GM19238 (cell line): ENCODE results near the gene MAP3K4.

Experiments used
- DNase-seq: peaks from one replicate; pipeline ENCODE4 v3.0.0; 2011; ENCODE audit warnings: low spot score; ENCODE audit not compliant: insufficient read length

Gene MAP3K4

DNA sequence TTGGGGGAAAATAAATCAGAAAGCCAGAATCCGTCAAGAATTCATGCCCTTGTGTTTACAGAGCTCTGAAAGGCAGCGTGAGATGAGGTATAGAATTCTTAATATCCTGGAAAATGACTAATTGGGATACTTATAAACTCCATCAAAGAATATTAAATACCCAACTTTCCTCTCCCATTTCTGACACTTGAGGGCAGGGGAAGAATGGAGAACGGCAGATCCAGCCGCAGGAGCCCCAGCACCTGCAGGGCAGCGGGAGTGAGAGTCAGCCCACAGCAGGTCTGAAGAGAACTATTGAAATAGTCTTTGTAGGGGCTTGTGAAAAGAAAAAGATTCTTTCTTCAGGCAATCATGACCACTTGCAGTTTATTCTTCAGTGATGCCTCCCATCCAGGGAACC, 175.1 kb downstream of the MAP3K4 start:
- no peak for DNase-seq
